Caki2 (cell line): ENCODE results near the gene ASTN2. TPM values are rescaled to one million over a fixed set of nuclear protein-coding genes. Genes with fewer than 3 reads are reported as not detected.
A peak's percentile ranks its signal among the peaks of the same experiment; 100 is the strongest.

Experiments
- DNase-seq: peaks from one replicate; pipeline ENCODE4 v3.0.0-alpha.2; 2015; ENCODE audit warnings: low read depth
- in situ Hi-C: cut with HindIII; loops from 2 replicates; pipeline ENCODE4 v1.10.0; 2016; ENCODE audit warnings: low sequenced_read_pairs, low pct_unique_long_range_greater_than_20kb, mixed read lengths
- total RNA-seq: library from RNA; depleted of rRNA; stranded (reverse); fragments of >200 nt; shearing (Covaris generic); gene quantifications from 2 replicates; pipeline ENCODE4 v1.2.3, GENCODE V29; 2014; ENCODE audit warnings: low replicate concordance

ASTN2 gene
- total RNA-seq, 1 experiment from 2014 or later, result 25.1 TPM

DNA sequence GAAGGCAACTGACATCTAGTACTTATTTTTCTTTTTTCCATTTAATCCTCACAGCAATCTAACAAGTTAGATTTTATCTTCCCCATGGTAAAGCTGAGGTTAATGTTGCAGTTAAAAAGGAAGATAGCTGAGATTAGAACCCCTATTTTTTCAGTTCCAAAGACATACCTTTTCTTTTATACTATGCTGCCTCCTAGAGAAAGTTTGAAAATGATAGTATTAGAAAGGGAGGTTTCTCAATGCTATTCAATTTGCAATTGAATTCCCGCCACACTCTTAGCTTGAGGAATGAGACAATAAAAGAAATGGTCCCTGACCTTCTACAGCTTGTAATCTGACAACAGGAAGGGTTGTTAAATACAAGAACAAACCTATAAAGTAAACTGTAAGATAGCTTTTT is 923.6 kb downstream of the ASTN2 start:
- no peak for DNase-seq
- in situ Hi-C loops, result no loop called here

DNA sequence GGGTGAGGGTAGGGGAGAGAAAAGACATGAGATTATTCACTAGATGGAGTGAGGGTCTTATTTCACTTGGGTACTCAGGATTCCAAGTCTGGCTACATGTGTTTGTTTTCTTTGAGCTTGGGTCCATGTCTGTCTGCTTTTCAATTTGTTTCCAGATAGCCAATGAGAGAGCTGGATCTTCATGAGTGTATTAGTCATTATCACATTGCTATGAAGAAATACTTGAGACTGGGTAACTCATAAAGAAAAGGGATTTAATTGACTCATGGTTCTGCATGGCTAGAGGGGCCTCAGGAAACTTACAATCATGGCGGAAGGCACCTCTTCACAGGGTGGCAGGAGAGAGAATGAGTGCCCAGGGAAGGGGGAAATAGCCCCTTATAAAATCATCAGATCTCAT is 924.5 kb downstream of the ASTN2 start:
- in situ Hi-C loops, result no loop called here

DNA sequence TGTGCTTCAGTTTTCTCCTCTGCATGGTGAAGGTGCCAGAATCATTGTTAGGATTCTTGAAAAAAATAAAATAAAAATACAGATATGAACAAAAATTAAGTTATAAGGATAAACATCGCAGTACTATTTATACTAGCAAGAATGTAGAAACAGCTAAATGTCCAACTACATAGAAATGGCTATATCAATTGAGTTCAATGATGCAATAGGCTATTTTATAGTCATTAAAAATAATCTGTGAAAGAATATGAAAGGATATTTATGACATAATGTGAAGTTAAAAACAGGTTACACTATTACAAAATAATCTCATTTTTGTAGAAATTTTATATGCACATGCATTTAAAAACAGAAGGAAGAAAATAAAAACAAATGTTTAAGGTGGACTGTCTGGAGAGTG is 926.5 kb downstream of the ASTN2 start:
- in situ Hi-C loops, result no loop called here
- no peak for DNase-seq

More for the DNA sequence above, 924.5 kb downstream of the ASTN2 start:
- DNase-seq, result peak; percentile 36

DNA sequence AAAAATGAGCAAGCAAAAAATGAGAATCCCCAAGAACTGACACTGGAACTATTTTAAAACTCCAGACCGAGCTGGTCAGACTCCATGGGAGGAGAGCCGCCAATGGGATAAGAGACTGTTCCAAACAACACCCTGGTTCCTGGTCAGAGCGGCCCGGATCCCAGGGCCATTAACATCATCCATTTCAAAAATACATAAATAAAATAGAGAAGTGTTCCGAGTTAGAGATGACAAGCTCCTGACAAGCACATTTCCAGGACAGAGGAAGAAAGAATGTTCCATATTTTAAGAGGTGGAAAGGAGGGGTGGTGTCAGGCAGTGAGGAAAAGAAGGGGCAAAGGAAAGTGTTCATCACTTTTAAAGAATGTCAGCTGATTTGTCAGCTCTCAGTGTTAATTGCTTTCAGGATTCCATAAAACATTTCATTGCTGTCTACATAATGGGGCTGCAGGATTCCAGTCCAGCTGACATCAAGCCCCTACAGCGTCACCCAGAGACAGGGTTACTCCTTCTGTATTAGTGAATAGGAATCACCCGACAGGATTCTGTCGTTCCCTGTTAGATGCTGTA is 930.3 kb downstream of the ASTN2 start:
- no peak for DNase-seq
- in situ Hi-C loops, result no loop called here

DNA sequence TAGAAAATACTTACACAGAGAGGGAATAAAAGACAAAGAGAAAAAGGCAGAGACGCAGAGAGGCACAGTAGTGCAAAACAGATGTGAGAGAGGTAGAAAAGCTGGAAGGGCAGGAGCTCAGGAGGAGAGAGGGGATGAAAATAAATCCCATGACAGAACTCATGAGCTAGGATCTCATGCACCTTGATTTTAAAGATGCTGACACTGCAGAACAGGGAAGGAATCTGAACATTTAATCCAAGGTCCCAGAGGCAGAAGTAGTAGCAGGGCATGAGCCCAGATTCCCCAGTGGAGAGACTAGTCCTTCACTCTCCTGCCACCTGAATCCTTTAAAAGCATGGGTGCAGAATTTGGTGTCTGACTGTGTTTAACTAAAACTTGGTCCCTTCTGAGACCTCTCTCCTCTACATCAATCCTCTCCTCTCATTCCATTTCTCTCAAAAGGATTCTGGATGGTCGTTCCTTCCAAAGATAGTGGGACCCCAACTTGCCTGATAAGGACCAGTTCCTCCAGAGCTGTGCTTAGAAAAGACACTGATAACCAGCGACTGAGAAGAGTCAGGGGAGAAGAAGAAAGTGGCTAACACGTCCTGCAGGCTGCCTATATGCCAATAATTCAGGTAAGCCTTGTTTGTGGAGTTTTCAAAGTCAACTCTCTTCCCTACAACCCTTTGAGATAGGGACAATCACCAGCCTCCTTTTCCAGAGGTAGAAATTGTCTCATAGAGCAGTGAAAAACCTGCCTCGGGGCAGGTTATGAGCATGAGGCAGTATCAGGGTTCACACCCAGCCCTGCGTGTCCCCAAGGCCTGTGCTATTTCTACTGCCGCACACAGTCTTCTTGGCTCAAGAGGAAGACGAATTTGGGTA is 931.0 kb downstream of the ASTN2 start:
- DNase-seq, result no peak
- in situ Hi-C loops, result no loop called here

DNA sequence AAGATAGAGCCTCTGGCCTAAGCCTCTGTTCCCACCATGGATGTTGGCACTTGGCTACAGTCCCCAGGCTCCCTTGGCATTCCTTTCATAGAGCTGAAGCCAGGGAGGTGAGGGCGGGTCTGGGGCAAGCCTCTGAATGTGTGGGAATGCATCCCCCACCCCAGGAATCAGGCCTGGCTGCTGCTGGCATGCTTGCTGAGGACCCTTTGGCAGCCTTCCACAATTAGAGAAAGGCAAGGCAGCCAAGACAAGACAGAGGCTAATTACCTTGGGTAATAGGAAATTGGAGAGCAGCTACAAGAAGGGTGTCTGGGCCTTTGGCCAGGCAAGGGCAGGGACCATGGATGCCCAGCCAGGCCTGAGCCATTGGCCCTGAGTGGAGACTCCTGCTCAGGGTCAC is 932.1 kb downstream of the ASTN2 start:
- in situ Hi-C loops, result no loop called here
- DNase-seq, result no peak

DNA sequence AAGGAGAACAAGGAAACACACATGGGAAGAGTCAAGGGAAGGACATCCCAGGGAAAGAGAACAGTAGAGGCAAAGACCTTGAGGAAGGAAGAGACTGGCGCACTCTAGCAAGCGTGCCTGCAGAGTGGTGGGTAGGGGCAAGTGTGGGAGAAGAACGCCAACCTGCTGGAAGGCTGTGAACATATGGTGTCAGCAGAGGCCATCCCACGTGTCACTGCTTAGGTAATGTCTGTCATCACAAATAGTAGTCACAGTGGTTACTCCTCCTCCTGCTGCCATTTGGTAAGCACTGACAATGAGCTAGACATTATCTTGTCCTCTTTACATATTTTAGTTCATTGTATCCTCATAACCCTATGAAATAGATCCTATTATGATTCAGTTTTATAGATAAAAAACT is 934.2 kb downstream of the ASTN2 start:
- no peak for DNase-seq
- in situ Hi-C loops, result no loop called here

DNA sequence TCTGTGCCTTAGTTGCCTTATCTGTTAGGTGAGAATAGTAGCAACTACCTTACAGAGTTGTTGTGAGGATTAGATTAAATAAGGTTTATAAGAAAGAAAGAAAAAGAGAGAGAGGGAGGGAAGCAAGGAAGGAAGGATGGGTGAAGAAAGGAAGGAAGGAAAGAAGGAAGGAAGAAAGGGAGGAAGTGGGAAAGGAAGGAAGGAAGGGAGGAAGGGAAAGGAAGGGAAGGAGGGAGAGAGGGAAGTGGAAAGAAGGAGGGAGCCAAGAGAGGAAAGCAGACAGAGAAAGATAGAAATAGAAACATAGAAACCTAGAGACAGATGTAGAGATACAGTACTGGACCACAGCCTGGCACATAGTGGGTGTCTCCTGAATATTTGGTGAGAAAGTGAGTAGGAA is 934.9 kb downstream of the ASTN2 start:
- in situ Hi-C loops, result no loop called here
- no peak for DNase-seq

DNA sequence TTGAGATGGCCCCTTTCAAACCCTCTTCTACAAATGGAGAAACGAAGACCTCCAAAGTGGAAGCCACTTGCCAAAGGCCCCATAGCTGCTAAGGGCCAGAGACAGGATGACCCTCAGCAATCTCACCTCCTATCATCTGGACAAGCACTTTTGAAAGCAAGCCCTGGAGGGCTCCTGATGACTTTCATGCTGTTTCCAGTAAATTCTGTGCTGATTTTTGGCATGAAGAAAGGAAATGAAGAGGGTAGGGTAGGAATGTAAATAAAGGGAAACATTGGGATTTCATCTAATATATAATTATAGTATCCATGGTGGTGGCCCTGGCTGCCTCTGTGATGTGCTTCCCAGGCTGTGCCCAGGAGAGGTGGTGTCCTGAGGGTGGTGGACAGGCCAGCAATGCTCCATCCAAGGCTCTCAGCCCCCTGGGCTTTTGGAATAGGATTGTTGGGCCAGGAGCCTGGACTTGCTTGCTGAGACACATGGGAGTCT is 935.8 kb downstream of the ASTN2 start:
- in situ Hi-C loops, result no loop called here
- DNase-seq, result no peak

DNA sequence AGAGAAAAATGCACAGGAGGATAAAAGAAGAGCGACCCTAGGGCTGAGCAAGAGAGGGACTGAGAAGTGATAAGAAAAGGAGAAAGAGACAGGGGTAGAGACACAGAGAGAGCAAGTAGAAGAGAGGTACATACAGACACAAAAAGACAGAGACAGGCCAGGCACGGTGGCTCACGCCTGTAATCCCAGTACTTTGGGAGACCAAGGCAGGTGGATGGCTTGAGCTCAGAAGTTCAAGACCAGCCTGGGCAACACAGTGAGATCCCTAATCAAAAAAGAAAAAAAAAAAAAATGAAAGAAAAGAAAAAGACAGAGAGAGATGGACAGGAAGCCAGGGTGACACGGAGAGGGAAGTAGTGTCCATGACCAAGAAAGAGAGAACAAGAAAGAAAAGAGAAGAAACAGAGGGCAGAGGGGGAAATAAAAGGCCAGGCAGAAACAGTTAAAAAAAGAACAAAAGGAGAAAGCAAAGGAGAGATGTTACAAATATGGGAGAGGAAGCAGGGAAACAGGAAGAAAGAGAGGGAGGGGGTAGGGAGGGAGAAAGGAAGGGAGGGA is 937.2 kb downstream of the ASTN2 start:
- DNase-seq, result no peak
- in situ Hi-C loops, result no loop called here

DNA sequence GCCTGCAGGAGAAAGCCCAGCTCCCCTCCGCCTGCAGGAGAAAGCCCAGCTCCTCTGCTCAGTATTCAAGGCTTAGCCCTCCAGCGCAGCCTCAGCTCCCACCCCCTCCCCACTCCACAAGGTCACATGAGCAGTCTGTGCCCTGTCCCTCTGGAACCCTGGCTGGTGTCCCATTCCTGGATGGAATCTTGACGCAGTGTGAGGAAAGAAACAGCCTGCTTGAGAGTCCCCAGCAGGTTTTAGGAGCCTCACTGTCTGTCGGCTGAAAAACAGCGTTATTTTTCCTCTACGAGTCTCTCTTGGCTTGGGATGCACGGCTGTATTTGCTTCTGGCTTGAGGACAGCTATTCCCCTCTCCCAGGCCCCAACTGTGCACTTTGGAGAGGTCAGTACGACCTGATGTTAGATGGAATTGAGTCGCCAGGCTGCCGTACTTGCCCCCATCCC is 937.9 kb downstream of the ASTN2 start:
- in situ Hi-C loops, result no loop called here
- no peak for DNase-seq

DNA sequence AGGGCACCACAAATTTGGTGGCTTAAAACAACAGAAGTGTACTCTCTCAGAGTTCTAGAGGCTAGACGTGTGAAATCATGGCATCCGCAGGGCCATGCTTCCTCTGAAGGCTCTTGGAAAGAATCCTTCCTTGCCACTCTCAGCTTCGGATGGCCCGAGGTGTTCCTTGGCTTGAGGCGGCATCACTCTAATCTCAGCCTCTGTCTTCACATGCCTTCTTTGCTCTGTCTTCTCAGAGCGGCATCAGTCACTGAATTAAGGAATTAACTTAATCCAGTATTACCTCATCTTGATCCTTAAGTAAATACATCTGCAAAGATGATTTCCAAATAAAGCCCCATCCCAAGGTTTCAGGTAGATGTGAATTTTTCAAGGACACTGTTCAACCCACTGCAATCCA is 938.9 kb downstream of the ASTN2 start:
- no peak for DNase-seq
- in situ Hi-C loops, result no loop called here

DNA sequence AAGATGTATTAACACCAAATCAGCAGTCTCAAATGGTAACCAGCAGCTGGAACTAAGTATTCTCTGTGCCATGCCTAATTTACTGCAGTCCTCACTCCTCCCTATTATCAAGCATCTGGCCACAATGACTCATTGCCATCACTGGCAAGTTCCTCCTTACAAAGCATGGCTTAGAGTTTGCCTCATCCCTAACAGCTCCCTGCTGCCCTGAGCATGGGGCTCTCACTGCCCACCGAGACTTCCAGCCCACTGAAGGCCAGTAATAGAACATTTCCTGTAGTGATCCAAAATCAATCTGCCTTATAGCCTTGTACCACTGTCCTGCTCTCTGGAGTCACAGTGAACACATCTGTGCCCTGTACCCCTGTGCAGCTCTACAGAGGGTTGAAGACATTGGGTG is 939.7 kb downstream of the ASTN2 start:
- no peak for DNase-seq
- in situ Hi-C loops, result no loop called here

DNA sequence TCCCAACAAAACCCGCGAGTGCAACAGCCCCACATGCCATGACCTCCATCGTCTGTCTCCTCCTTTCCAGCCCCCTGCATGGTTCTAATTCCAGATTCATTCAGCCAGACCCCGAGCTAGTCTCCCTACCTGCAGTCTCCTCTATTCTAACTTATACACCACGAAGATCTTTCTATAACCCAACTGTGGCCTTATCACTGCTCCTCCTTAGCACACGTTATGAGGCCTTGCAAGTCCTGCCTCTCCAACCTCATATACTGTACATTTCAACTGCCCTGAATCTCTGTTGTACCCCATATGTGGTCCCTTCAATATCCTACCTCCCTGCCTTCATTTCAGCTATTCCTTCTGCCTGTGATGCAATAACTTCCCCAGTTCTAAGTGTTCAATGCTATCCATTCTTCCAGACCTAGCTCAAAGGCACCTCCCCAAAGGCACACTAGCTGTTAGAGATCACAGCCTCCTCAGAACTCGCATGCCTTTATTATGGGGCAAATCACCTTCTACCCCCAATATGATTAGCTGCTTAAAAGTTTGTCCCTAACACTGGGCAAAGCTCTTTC is 942.8 kb downstream of the ASTN2 start:
- in situ Hi-C loops, result no loop called here
- no peak for DNase-seq

DNA sequence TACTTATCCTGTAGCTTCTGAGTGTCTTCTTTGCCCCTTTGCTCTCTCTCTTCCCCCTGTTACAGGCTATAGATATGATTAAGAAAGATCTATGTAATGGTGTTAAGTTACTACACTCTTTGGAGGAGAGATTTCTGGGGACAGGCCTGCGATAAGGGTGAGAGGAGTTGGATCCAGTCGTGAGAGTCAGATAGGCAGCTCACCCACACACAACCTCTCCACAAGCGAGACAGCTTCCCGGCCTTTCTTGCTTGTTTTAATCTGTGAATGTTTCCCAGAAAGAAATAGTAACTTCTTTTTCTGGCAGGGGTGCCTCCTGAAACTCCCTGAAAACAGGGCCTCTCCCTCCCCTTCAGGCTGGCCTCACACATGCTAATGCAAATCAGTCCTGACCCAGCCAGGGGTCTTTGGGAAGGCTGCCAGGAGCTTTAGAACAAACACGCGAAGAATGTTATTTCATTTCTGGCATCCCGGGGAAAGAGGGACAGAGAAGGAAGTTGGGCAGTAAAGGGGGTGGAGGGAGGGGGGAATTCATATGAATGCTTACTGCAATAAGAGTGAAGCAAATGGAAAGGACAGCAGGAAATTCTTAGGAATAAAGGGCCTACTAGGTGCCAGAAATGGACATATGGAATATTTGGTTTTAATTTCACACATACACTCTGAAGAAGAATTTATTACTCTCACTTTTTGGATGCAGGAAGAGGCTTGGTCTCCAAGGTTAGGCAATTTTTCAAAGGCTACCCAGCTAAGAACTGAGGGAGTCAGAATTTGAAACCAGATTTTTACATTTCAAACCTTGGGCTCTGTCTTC is 943.6 kb downstream of the ASTN2 start:
- no peak for DNase-seq
- in situ Hi-C loops, result no loop called here

DNA sequence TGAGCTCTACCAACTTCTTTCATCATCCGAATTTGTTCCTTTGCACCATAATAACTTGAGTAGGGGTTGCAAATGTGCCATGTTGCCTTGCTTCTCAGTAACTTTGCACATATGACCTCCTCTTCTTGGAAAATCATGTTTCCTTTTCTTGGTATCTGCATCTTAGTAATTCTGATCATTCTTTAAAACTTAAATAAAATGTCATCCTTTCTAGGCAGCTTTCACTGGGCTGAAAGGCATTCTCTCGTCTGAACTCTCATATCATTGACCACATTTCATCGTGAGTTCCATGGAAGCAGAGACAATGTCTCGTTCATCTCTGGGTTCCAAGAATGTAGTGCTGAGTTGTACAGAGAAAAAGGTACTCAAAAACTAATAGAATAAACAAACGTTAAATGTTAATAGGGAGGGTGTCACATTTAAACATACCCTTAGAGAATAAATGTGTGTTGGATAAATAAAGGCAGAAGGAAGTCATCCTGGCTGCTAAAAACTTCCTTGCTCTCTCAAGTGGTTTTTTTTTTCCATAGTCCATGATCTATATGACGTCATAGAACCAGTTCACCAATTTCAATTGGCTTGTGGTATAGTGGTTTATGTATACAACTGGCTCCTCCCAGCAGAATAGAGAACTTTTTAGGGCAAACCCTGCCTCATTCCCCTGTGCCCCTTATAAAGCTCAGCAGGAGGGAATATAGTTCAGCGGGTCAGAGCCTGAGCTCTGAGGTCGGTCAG is 945.9 kb downstream of the ASTN2 start:
- DNase-seq, result no peak
- in situ Hi-C loops, result no loop called here

DNA sequence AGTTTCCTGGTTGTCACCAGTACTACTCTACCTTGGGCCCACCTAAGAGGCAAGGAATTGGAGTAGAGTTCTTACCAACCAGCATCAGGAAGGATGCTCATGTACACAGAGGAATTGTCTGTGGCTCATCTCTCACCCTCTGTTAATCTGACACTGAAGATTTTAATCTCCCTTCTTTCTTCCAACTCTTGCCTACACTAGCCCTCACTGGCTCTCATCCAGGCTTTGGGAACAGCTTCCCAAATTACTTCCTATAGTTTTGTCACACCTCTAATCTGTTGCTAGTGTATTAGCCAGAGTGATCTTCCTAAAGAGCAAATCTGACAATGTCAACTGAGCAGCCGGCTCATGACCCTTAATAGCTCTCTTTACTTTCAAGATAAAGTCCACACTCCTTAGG is 946.5 kb downstream of the ASTN2 start:
- no peak for DNase-seq
- in situ Hi-C loops, result no loop called here
